ENCODE data around the gene UNC5C.

The UNC5C gene

GRCh38 chr4:95411371-95412088, 137.2 kb downstream of the UNC5C start:
- H3K4me3 ChIP-seq (ENCODE audit: control insufficient read depth, low read depth, low read length), result no peak overlapping the region
- TF ChIP-seq CTCF (conservative IDR thresholded peaks at IDR 0.05; ENCODE audit: control insufficient read depth, insufficient read depth, low read depth, low read length), result no peak
- no peak for DNase-seq (ENCODE audit: low read depth)

- DNase-seq (ENCODE audit: low read depth), result no peak
- H3K4me3 ChIP-seq (ENCODE audit: control insufficient read depth, low read depth, low read length), result no peak overlapping the region
- no peak for TF ChIP-seq CTCF (conservative IDR thresholded peaks at IDR 0.05; ENCODE audit: control insufficient read depth, insufficient read depth, low read depth, low read length)
Measured at GRCh38 chr4:95410387-95410977, 138.3 kb downstream of the UNC5C start.

GRCh38 chr4:95409750-95410149, 139.0 kb downstream of the UNC5C start:
- DNase-seq (ENCODE audit: low read depth), result no peak
- no peak for TF ChIP-seq CTCF (conservative IDR thresholded peaks at IDR 0.05; ENCODE audit: control insufficient read depth, insufficient read depth, low read depth, low read length)
- H3K4me3 ChIP-seq (ENCODE audit: control insufficient read depth, low read depth, low read length), result no peak overlapping the region

GRCh38 chr4:95409127-95409526, 139.6 kb downstream of the UNC5C start:
- H3K4me3 ChIP-seq (ENCODE audit: control insufficient read depth, low read depth, low read length), result no peak overlapping the region
- no peak for DNase-seq (ENCODE audit: low read depth)
- TF ChIP-seq CTCF (conservative IDR thresholded peaks at IDR 0.05; ENCODE audit: control insufficient read depth, insufficient read depth, low read depth, low read length), result no peak

- TF ChIP-seq CTCF (conservative IDR thresholded peaks at IDR 0.05; ENCODE audit: control insufficient read depth, insufficient read depth, low read depth, low read length), result no peak
- DNase-seq (ENCODE audit: low read depth), result no peak
- no peak overlapping the region for H3K4me3 ChIP-seq (ENCODE audit: control insufficient read depth, low read depth, low read length)
Measured at GRCh38 chr4:95402299-95402698, 146.5 kb downstream of the UNC5C start.

- no peak for TF ChIP-seq CTCF (conservative IDR thresholded peaks at IDR 0.05; ENCODE audit: control insufficient read depth, insufficient read depth, low read depth, low read length)
- no peak overlapping the region for H3K4me3 ChIP-seq (ENCODE audit: control insufficient read depth, low read depth, low read length)
- DNase-seq (ENCODE audit: low read depth), result no peak
Measured at GRCh38 chr4:95398217-95398616, 150.6 kb downstream of the UNC5C start.
